ENCODE measurements around the gene QDPR.

Gene QDPR

DNA sequence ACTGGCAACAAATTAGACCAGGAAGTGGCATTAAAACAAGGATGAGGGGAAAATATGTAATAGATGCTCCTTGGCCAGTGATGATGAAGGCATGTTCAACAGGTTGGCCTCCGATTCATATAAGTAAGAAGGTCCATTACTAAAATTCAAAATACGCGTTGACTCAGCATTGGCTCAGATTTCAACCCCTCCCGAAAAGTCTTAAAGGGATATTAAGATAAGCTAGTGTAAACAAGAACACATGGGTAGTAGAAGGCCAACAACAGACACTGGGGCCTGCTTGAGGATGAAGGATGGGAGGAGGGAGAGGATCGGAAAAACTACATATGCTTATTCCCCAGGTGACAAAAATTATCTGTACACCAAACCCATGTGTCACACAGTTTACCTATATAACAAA lies 46.0 kb upstream of the QDPR start:
- no peak overlapping the region for H3K27ac ChIP-seq
- no peaks in the 10 kb centered on the region for H3K27me3 ChIP-seq (replicated peaks)
- no peaks in the 10 kb centered on the region for H3K36me3 ChIP-seq (replicated peaks)
- H3K4me3 ChIP-seq (ENCODE audit: low read depth, low read length), result no peak overlapping the region
- DNase-seq, result no peak
- TF ChIP-seq, protein P1, sequence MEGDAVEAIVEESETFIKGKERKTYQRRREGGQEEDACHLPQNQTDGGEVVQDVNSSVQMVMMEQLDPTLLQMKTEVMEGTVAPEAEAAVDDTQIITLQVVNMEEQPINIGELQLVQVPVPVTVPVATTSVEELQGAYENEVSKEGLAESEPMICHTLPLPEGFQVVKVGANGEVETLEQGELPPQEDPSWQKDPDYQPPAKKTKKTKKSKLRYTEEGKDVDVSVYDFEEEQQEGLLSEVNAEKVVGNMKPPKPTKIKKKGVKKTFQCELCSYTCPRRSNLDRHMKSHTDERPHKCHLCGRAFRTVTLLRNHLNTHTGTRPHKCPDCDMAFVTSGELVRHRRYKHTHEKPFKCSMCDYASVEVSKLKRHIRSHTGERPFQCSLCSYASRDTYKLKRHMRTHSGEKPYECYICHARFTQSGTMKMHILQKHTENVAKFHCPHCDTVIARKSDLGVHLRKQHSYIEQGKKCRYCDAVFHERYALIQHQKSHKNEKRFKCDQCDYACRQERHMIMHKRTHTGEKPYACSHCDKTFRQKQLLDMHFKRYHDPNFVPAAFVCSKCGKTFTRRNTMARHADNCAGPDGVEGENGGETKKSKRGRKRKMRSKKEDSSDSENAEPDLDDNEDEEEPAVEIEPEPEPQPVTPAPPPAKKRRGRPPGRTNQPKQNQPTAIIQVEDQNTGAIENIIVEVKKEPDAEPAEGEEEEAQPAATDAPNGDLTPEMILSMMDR (IDR thresholded peaks at IDR 0.05; ENCODE audit: low read depth, low read length, missing control alignments), result no peak
- in situ Hi-C loops (cut with HindIII; ENCODE audit: low pct_ligation_motif_present, low sequenced_read_pairs), result no loop called here

DNA sequence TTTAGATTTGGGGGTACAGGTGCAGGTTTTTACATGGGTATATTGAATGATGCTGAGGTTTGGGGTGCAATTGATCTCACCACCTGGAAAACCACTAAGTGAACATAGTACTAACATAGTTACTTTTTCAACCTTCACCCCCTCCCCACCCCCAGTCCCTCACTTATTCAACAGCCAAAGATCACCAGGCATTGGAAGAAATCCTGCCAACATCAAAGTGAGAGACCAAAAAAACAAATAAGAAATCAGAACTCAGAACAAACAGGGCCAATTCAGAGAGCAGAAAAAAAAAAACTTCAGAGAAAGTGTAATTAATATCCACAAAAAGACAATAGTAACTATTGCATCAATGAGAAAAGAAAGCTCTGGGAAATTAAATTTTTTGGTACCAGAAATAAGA lies 44.6 kb upstream of the QDPR start:
- TF ChIP-seq, protein P1 (IDR thresholded peaks at IDR 0.05; ENCODE audit: low read depth, low read length, missing control alignments), result no peak
- Histone ChIP-seq H3K36me3 (replicated peaks) (no peaks in the 10 kb centered on the region), H3K4me3 (ENCODE audit: low read depth, low read length) (no peak overlapping the region), H3K27me3 (replicated peaks) (no peaks in the 10 kb centered on the region), H3K27ac (no peak overlapping the region)
- DNase-seq, result no peak
- in situ Hi-C loops (cut with HindIII; ENCODE audit: low pct_ligation_motif_present, low sequenced_read_pairs), result no loop called here

DNA sequence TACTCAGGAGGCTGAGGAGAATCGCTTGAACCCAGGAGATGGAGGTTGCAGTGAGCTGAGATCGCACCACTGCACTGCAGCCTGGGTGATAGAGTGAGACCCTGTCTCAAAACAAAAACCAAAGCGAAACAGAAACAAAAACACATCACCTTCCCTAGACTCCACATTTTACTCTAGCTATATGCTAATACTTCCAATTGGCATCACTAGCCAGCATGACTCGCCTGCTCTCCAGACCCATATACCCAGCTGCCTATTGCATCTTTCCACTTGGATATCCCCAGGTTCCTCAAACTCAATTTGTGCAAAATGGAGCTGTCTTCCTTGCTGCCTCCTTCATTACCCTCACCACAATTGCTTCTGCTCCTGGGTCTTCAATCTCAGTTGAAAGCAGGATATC lies 42.7 kb upstream of the QDPR start:
- no peak for DNase-seq
- no peak overlapping the region for H3K4me3 ChIP-seq (ENCODE audit: low read depth, low read length)
- no peaks in the 10 kb centered on the region for H3K27me3 ChIP-seq (replicated peaks)
- H3K27ac ChIP-seq, result no peak overlapping the region
- H3K36me3 ChIP-seq (replicated peaks), result no peaks in the 10 kb centered on the region
- in situ Hi-C loops (cut with HindIII; ENCODE audit: low pct_ligation_motif_present, low sequenced_read_pairs), result no loop called here
- TF ChIP-seq, protein P1 (IDR thresholded peaks at IDR 0.05; ENCODE audit: low read depth, low read length, missing control alignments), result no peak

DNA sequence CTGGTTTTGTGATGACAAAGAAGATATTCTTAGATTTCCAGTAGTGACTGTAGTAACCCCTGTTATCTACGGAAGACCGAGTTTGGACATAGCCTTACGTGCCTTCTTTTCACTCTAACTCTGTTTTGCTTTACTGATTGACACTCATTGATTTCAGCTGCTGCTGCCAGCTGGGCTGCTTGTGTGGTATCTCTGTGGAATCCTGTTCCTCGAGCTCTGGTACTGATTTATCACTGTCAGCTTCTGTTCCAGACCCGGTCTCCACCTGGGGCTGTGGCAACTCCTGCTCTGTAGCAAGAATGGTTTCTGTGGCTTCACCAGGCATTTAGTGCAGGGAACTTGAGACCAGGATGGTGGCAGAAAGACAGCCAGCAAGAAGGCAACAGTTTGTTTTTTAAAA lies 40.5 kb upstream of the QDPR start:
- TF ChIP-seq, protein P1 (IDR thresholded peaks at IDR 0.05; ENCODE audit: low read depth, low read length, missing control alignments), result no peak
- Histone ChIP-seq H3K27me3 (replicated peaks) (no peaks in the 10 kb centered on the region), H3K4me3 (ENCODE audit: low read depth, low read length) (no peak overlapping the region), H3K27ac (no peak overlapping the region), H3K36me3 (replicated peaks) (no peaks in the 10 kb centered on the region)
- no peak for DNase-seq
- in situ Hi-C loops (cut with HindIII; ENCODE audit: low pct_ligation_motif_present, low sequenced_read_pairs), result no loop called here

DNA sequence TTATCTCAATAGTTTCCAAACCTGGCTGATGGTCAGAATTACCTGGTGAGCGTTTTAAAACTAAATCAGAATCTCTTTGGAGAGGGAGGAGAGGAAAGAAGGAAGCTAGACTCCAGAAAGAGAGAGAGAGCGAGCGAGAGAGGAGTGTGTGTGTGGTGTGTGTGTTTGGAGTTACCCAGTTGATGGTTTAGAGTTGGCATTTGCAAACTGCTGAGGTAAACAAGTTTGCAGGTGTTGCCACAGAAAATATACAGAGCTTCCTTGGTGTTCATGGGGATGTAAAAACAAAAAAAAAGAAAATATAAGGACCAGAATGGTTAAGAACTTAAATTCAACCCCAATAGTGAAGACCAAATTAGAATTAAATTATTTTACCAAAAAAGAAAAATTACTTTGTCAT lies 38.7 kb upstream of the QDPR start:
- DNase-seq, result no peak
- Histone ChIP-seq H3K4me3 (ENCODE audit: low read depth, low read length) (no peak overlapping the region), H3K27ac (no peak overlapping the region), H3K27me3 (replicated peaks) (no peaks in the 10 kb centered on the region), H3K36me3 (replicated peaks) (no peaks in the 10 kb centered on the region)
- TF ChIP-seq, protein P1 (IDR thresholded peaks at IDR 0.05; ENCODE audit: low read depth, low read length, missing control alignments), result no peak
- in situ Hi-C loops (cut with HindIII; ENCODE audit: low pct_ligation_motif_present, low sequenced_read_pairs), result no loop called here

DNA sequence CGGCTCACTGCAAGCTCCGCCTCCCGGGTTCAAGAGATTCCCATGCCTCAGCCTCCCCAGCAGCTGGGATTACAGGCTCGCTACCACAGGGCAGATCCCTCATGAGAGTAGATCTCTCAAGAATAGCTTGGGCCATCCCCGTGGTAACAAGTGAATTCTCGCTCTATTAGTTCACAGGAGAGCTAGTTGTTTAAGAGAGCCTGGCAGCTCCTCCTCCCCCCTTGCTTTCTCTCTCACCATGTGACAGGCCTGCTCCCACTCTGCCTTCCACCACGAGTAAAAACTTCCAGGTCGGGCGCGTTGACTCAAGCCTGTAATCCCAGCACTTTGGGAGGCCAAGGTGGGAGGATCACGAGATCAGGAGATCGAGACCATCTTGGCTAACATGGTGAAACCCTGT lies 34.8 kb upstream of the QDPR start:
- no peak for DNase-seq
- no peak overlapping the region for H3K4me3 ChIP-seq (ENCODE audit: low read depth, low read length)
- H3K27ac ChIP-seq, result no peak overlapping the region
- H3K36me3 ChIP-seq (replicated peaks), result no peaks in the 10 kb centered on the region
- H3K27me3 ChIP-seq (replicated peaks), result no peaks in the 10 kb centered on the region
- in situ Hi-C loops (cut with HindIII; ENCODE audit: low pct_ligation_motif_present, low sequenced_read_pairs), result no loop called here
- TF ChIP-seq, protein P1 (IDR thresholded peaks at IDR 0.05; ENCODE audit: low read depth, low read length, missing control alignments), result no peak
